ENCODE measurements around the gene ADRA2B.
"Not testable (repeated sequence)": the region's sequence is repeated elsewhere in the genome, so short reads cannot be mapped to it uniquely, and the experiment has no call there.

DNA sequence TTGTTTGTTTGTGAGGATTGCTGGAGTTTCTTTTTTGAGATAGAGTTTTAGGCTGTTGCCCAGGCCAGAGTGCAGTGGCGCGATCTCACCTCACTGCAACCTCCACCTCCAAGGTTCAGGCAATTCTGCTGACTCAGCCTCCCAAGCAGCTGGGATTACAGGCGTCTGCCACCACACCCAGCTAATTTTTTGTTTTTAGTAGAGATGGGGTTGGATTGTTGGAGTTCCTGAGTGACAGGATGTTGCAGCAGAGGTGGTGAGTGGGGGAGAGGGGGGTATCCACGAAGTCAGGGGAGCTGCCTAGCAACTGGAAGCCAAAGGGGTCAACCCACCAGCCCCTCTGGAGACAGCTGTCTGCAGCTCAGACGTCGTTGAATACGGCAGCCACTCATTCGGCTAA, 46.5 kb downstream of the ADRA2B start:
- TF ChIP-seq, protein P1, sequence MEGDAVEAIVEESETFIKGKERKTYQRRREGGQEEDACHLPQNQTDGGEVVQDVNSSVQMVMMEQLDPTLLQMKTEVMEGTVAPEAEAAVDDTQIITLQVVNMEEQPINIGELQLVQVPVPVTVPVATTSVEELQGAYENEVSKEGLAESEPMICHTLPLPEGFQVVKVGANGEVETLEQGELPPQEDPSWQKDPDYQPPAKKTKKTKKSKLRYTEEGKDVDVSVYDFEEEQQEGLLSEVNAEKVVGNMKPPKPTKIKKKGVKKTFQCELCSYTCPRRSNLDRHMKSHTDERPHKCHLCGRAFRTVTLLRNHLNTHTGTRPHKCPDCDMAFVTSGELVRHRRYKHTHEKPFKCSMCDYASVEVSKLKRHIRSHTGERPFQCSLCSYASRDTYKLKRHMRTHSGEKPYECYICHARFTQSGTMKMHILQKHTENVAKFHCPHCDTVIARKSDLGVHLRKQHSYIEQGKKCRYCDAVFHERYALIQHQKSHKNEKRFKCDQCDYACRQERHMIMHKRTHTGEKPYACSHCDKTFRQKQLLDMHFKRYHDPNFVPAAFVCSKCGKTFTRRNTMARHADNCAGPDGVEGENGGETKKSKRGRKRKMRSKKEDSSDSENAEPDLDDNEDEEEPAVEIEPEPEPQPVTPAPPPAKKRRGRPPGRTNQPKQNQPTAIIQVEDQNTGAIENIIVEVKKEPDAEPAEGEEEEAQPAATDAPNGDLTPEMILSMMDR (IDR thresholded peaks at IDR 0.05; ENCODE audit: low read length): not testable (repeated sequence)
- not testable (repeated sequence) for TF ChIP-seq EZH2 (IDR thresholded peaks at IDR 0.05; ENCODE audit: borderline replicate concordance, low read length)

Data from OCI-LY1 (cell line).